Mesenchymal stem cell (in vitro differentiated cells and primary cell): Measurements from ENCODE around the gene APC2.

Experiments used
- DNase-seq: peaks from one replicate; pipeline ENCODE4 v3.0.0-alpha.2; 2013
- H2AFZ ChIP-seq: one replicate; pipeline ENCODE4 v1.6.1; 2013; ENCODE audit warnings: low read depth, mild to moderate bottlenecking, control low read depth, inconsistent platforms, low read length, moderate library complexity
- H2AK5ac ChIP-seq: 2 replicates; pipeline ENCODE4 v1.6.1; 2013; ENCODE audit warnings: low read length, moderate library complexity, mild to moderate bottlenecking, inconsistent platforms; ENCODE audit not compliant: severe bottlenecking
- H2BK120ac ChIP-seq: one replicate; pipeline ENCODE4 v1.6.1; 2013; ENCODE audit warnings: low read depth, mild to moderate bottlenecking, inconsistent platforms, low read length, moderate library complexity
- H2BK12ac ChIP-seq, 2 experiments: one replicate each; pipeline ENCODE4 v1.6.1; 2013; ENCODE audit warnings: inconsistent platforms in 2 of 2, low read length in 2 of 2, mild to moderate bottlenecking in 2 of 2, moderate library complexity in 2 of 2, control low read depth in 1 of 2
- H2BK15ac ChIP-seq: one replicate; pipeline ENCODE4 v1.6.1; 2013; ENCODE audit warnings: mild to moderate bottlenecking, low read depth, inconsistent platforms; ENCODE audit not compliant: poor library complexity, severe bottlenecking
- H2BK5ac ChIP-seq: 2 replicates; pipeline ENCODE4 v1.6.1; 2013; ENCODE audit warnings: low read depth, mild to moderate bottlenecking, low read length, control low read depth, inconsistent platforms; ENCODE audit not compliant: poor library complexity, severe bottlenecking
- H3K14ac ChIP-seq, 2 experiments: one replicate each; pipeline ENCODE4 v1.6.1; 2013; ENCODE audit warnings: inconsistent platforms in 2 of 2, low read length in 2 of 2, control low read depth in 1 of 2, mild to moderate bottlenecking in 1 of 2, moderate library complexity in 1 of 2
- H3K18ac ChIP-seq, 2 experiments: one replicate each; pipeline ENCODE4 v1.6.1; 2013; ENCODE audit warnings: inconsistent platforms in 2 of 2, low read length in 2 of 2, control low read depth in 1 of 2, low read depth in 1 of 2, mild to moderate bottlenecking in 1 of 2
- H3K23ac ChIP-seq, 2 experiments: one replicate each; pipeline ENCODE4 v1.6.1; 2013; ENCODE audit warnings: inconsistent platforms in 2 of 2, low read length in 2 of 2, mild to moderate bottlenecking in 2 of 2, moderate library complexity in 2 of 2, control low read depth in 1 of 2
- H3K27ac ChIP-seq: 2 replicates; pipeline ENCODE4 v1.5.1; 2013; ENCODE audit warnings: mild to moderate bottlenecking, moderate library complexity, low read length, control low read depth, inconsistent platforms; ENCODE audit not compliant: poor library complexity, severe bottlenecking
- H3K27me3 ChIP-seq, 2 experiments: 2 replicates each; pipeline versions ENCODE4 v1.6.1 to v1.7.0; 2013; ENCODE audit warnings: low read length in 2 of 2, mild to moderate bottlenecking in 2 of 2, moderate library complexity in 2 of 2, control low read depth in 1 of 2, inconsistent platforms in 1 of 2; ENCODE audit not compliant: control insufficient read depth in 1 of 2, insufficient read depth in 1 of 2
- H3K36me3 ChIP-seq, 2 experiments: 2 replicates each; pipeline versions ENCODE4 v1.6.1 to v1.7.0; 2013; ENCODE audit warnings: low read length in 2 of 2, control low read depth in 1 of 2, inconsistent platforms in 1 of 2, low read depth in 1 of 2, mild to moderate bottlenecking in 1 of 2; ENCODE audit not compliant: insufficient read depth in 2 of 2, control insufficient read depth in 1 of 2
- H3K4ac ChIP-seq, 2 experiments: one replicate each; pipeline ENCODE4 v1.6.1; 2013; ENCODE audit warnings: inconsistent platforms in 2 of 2, low read length in 2 of 2, mild to moderate bottlenecking in 2 of 2, moderate library complexity in 2 of 2, control low read depth in 1 of 2, low read depth in 1 of 2
- H3K4me1 ChIP-seq: 2 replicates; pipeline ENCODE4 v1.6.1; 2013; ENCODE audit warnings: low read depth, low read length, control low read depth; ENCODE audit not compliant: control insufficient read depth, insufficient read depth
- H3K4me2 ChIP-seq: 2 replicates; pipeline ENCODE4 v1.6.1; 2013; ENCODE audit warnings: low read length, mild to moderate bottlenecking, inconsistent platforms; ENCODE audit not compliant: poor library complexity, severe bottlenecking
- H3K4me3 ChIP-seq, 2 experiments: 2 replicates each; pipeline versions ENCODE4 v1.5.1 to v1.7.0; 2013; ENCODE audit warnings: low read length in 2 of 2, mild to moderate bottlenecking in 2 of 2, control low read depth in 1 of 2, low read depth in 1 of 2; ENCODE audit not compliant: insufficient read depth in 1 of 2
- H3K79me1 ChIP-seq: replicated peaks from 2 replicates; pipeline ENCODE4 v1.6.1; 2013; ENCODE audit warnings: mild to moderate bottlenecking, control low read depth, low read length, inconsistent platforms; ENCODE audit not compliant: poor library complexity, severe bottlenecking
- H3K9ac ChIP-seq: 2 replicates; pipeline ENCODE4 v1.7.0; 2013; ENCODE audit warnings: mild to moderate bottlenecking, low read length, moderate library complexity
- H3K9me3 ChIP-seq: 2 replicates; pipeline ENCODE4 v1.7.0; 2013; ENCODE audit warnings: mild to moderate bottlenecking, low read length; ENCODE audit not compliant: control insufficient read depth
- H4K8ac ChIP-seq: one replicate; pipeline ENCODE4 v1.6.1; 2013; ENCODE audit warnings: inconsistent platforms, mild to moderate bottlenecking, low read length, moderate library complexity
- H4K91ac ChIP-seq: one replicate; pipeline ENCODE4 v1.6.1; 2013; ENCODE audit warnings: mild to moderate bottlenecking, low read length, inconsistent platforms
- WGBS: methylation state at CpG from one replicate; pipeline ENCODE4 v1.1.7; 2013; ENCODE audit warnings: mixed read lengths; 5-methylcytosine and 5-hydroxymethylcytosine counted together

The APC2 gene

DNA sequence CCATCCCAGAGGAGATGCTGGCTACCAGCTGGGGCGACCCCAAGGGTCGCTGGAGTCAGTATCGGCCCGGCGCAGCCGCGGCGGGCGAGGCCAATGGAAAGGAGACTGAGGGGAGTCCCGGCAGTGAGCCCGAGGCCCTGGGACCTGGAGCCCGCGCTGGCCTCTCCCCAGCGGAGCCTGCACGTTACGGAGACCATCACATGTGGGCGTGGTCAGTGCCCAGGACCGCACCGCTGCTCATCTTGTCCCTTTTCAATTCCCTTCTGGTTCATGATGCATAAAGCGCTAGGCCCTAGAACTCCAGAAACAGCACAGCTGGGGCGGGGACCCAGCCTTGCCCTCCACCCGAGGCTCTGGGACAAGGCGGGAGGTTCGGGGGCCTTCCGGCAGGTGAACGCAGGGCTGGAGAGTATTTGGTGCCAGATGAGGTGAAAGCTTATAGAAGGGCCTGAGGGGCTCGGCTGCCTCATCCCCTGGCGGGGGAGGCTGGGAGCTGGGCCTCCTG, 21.1 kb downstream of the APC2 start:
- Histone ChIP-seq H2BK15ac (no peak overlapping the region), H2BK12ac (no peak overlapping the region), H3K9me3 (no peaks in the 10 kb centered on the region), H3K23ac (peak overlapping the region in 1 of 2 experiments; percentile 70), H3K4me1 (peaks cover 69% of the 10 kb centered on the region), H3K4ac (no peak overlapping the region), H4K91ac (no peak overlapping the region), H3K79me1 (peaks cover 35% of the 10 kb centered on the region), H3K36me3 (peaks cover 7 to 40% of the 10 kb centered on the region in 2 experiments), H3K27ac (no peak overlapping the region), H3K14ac (no peak overlapping the region), H2AK5ac (no peak overlapping the region), H4K8ac (no peak overlapping the region), H2BK5ac (no peak overlapping the region), H3K18ac (no peak overlapping the region), H3K27me3 (peaks cover 38 to 64% of the 10 kb centered on the region in 2 experiments), H2BK120ac (no peak overlapping the region), H3K9ac (no peak overlapping the region), H3K4me2 (peak overlapping the region; percentile 76), H3K4me3 (peak overlapping the region; percentile 5 to 37), H2AFZ (no peak overlapping the region)
- 13% methylated on average over 28 of the region's 28 CpGs for WGBS
- no peak for DNase-seq

GRCh38 chr19:1471515-1472160, 21.7 kb downstream of the APC2 start:
- Histone ChIP-seq H3K18ac (no peak overlapping the region), H2BK15ac (no peak overlapping the region), H3K27me3 (peaks cover 32 to 58% of the 10 kb centered on the region in 2 experiments), H3K9ac (no peak overlapping the region), H2BK120ac (no peak overlapping the region), H3K36me3 (peaks cover 7 to 40% of the 10 kb centered on the region in 2 experiments), H2BK12ac (no peak overlapping the region), H4K8ac (no peak overlapping the region), H3K9me3 (no peaks in the 10 kb centered on the region), H2AK5ac (no peak overlapping the region), H3K23ac (peak overlapping the region in 1 of 2 experiments; percentile 70), H3K4me1 (peaks cover 69% of the 10 kb centered on the region), H4K91ac (no peak overlapping the region), H3K27ac (no peak overlapping the region), H3K79me1 (peaks cover 37% of the 10 kb centered on the region), H3K4me2 (no peak overlapping the region), H2BK5ac (no peak overlapping the region), H3K4ac (no peak overlapping the region), H3K14ac (no peak overlapping the region), H2AFZ (no peak overlapping the region), H3K4me3 (no peak overlapping the region)
- no peak for DNase-seq
- 44% methylated on average over 17 of the region's 24 CpGs for WGBS

GRCh38 chr19:1472231-1473084, 22.5 kb downstream of the APC2 start:
- H4K91ac ChIP-seq: no peak overlapping the region
- DNase-seq: no peak
- no peak overlapping the region for H3K14ac ChIP-seq
- H2AK5ac ChIP-seq: no peak overlapping the region
- H3K9ac ChIP-seq: no peak overlapping the region
- WGBS: 86% methylated on average over 43 of the region's 44 CpGs
- no peak overlapping the region for H3K4me2 ChIP-seq
- no peak overlapping the region for H3K4me3 ChIP-seq
- no peaks in the 10 kb centered on the region for H3K9me3 ChIP-seq
- no peak overlapping the region for H3K27ac ChIP-seq
- peaks cover 11 to 38% of the 10 kb centered on the region in 2 experiments for H3K36me3 ChIP-seq
- H3K4ac ChIP-seq: no peak overlapping the region
- H2BK5ac ChIP-seq: no peak overlapping the region
- H3K18ac ChIP-seq: no peak overlapping the region
- peak overlapping the region in 1 of 2 experiments; percentile 9 for H3K23ac ChIP-seq
- H2AFZ ChIP-seq: no peak overlapping the region
- H4K8ac ChIP-seq: no peak overlapping the region
- H2BK120ac ChIP-seq: no peak overlapping the region
- peaks cover 61% of the 10 kb centered on the region for H3K4me1 ChIP-seq
- H3K27me3 ChIP-seq: peaks cover 29 to 51% of the 10 kb centered on the region in 2 experiments
- peaks cover 38% of the 10 kb centered on the region for H3K79me1 ChIP-seq
- H2BK12ac ChIP-seq: no peak overlapping the region
- no peak overlapping the region for H2BK15ac ChIP-seq
